ENCODE data around the gene TNFRSF14. TPM values are rescaled to one million over a fixed set of nuclear protein-coding genes. Genes with fewer than 3 reads are reported as not detected.

TNFRSF14 gene
- total and polyA plus RNA-seq, 2 of the 13 experiments (the other 11 are each of a cell fraction or from before 2014, with no cell fraction given), result 11.9 to 49.9 TPM

GRCh38 chr1:2609319-2610035 is 53.3 kb downstream of the TNFRSF14 start:
- no peak overlapping the region for H3K9ac ChIP-seq (ENCODE audit: insufficient read depth, low read depth, low read length)
- peaks cover 13 to 64% of the 10 kb centered on the region in 2 experiments; a peak in 4 of 5 replicates for H3K27me3 ChIP-seq (ENCODE audit: control insufficient read depth in 1 of 2, insufficient read depth in 2 of 2, low read length in 2 of 2)
- in situ Hi-C loops (cut with HindIII; ENCODE audit: extremely low pct_ligation_motif_present, low pct_unique_long_range_greater_than_20kb), result no loop called here
- intact Hi-C loops (cut with micrococcal nuclease; ENCODE audit: unreplicated experiment), result no loop called here
- FAIRE-seq (no peak), DNase-seq (ENCODE audit: low spot score) (no peak), ATAC-seq (no peak)
- BruUV-seq (replicated peaks), result no TSS peak
- peaks cover 6% of the 10 kb centered on the region; the same call in 1 of the 2 replicates for H3K4me1 ChIP-seq (ENCODE audit: insufficient read depth, low read length)
- no peak overlapping the region for H3K27ac ChIP-seq (ENCODE audit: extremely low read length, insufficient read depth, low read length)
- ChIA-PET CTCF (ENCODE audit: low intra/inter-chr PET ratio, low total read pairs) (no interaction called here), POLR2A (no interaction called here)
- WGBS (ENCODE audit: low lambda C conversion rate), result 58% methylated on average over 11 of the region's 34 CpGs
- TF ChIP-seq MIXL1 (CRISPR knock-in tag; IDR thresholded peaks at IDR 0.05) (no peak), ZNF768 (CRISPR knock-in tag; IDR thresholded peaks at IDR 0.05) (peak; percentile 89), TEAD3 (CRISPR knock-in tag; optimal IDR thresholded peaks at IDR 0.05; ENCODE audit: borderline replicate concordance) (no peak), ZNF781 (CRISPR knock-in tag; IDR thresholded peaks at IDR 0.05; ENCODE audit: borderline replicate concordance, not compliant biosample characterization) (no peak), ZNF136 (CRISPR knock-in tag; IDR thresholded peaks at IDR 0.05; ENCODE audit: low read depth) (no peak), RAD21 (CRISPR knock-in tag; IDR thresholded peaks at IDR 0.05) (no peak)
- H2AFZ ChIP-seq (ENCODE audit: low read length), result no peak overlapping the region
- H3K9me3 ChIP-seq (ENCODE audit: low read length), result no peaks in the 10 kb centered on the region
- no peaks in the 10 kb centered on the region for H3K79me2 ChIP-seq (ENCODE audit: insufficient read depth, low read length)
- no peak overlapping the region for H3K4me2 ChIP-seq (ENCODE audit: low read depth, low read length)
- no peak overlapping the region for H3K4me3 ChIP-seq (replicated peaks in 1 of 3; ENCODE audit: insufficient read depth in 1 of 3, low read depth in 2 of 3, low read length in 3 of 3)
- H4K20me1 ChIP-seq (ENCODE audit: insufficient read depth, low read length), result no peaks in the 10 kb centered on the region
- no peaks in the 10 kb centered on the region for H3K36me3 ChIP-seq (replicated peaks in 1 of 2; ENCODE audit: control insufficient read depth in 1 of 2, insufficient read depth in 2 of 2, low read length in 2 of 2)

- Histone ChIP-seq H3K36me3 (replicated peaks in 1 of 2; ENCODE audit: control insufficient read depth in 1 of 2, insufficient read depth in 2 of 2, low read length in 2 of 2) (no peaks in the 10 kb centered on the region), H3K4me2 (ENCODE audit: low read depth, low read length) (no peak overlapping the region), H3K4me1 (ENCODE audit: insufficient read depth, low read length) (peaks cover 6% of the 10 kb centered on the region; the same call in 1 of the 2 replicates), H3K79me2 (ENCODE audit: insufficient read depth, low read length) (no peaks in the 10 kb centered on the region), H3K27me3 (ENCODE audit: control insufficient read depth in 1 of 2, insufficient read depth in 2 of 2, low read length in 2 of 2) (peaks cover 11 to 56% of the 10 kb centered on the region in 2 experiments; a peak in 4 of 5 replicates), H3K9ac (ENCODE audit: insufficient read depth, low read depth, low read length) (no peak overlapping the region), H4K20me1 (ENCODE audit: insufficient read depth, low read length) (no peaks in the 10 kb centered on the region), H3K4me3 (replicated peaks in 1 of 3; ENCODE audit: insufficient read depth in 1 of 3, low read depth in 2 of 3, low read length in 3 of 3) (no peak overlapping the region), H3K9me3 (ENCODE audit: low read length) (no peaks in the 10 kb centered on the region), H3K27ac (ENCODE audit: extremely low read length, insufficient read depth, low read length) (no peak overlapping the region), H2AFZ (ENCODE audit: low read length) (no peak overlapping the region)
- FAIRE-seq (no peak), ATAC-seq (no peak), DNase-seq (ENCODE audit: low spot score) (no peak)
- ChIA-PET POLR2A (no interaction called here), CTCF (ENCODE audit: low intra/inter-chr PET ratio, low total read pairs) (no interaction called here)
- in situ Hi-C loops (cut with HindIII; ENCODE audit: extremely low pct_ligation_motif_present, low pct_unique_long_range_greater_than_20kb), result no loop called here
- intact Hi-C loops (cut with micrococcal nuclease; ENCODE audit: unreplicated experiment), result no loop called here
- 18% methylated on average over 13 of the region's 21 CpGs for WGBS (ENCODE audit: low lambda C conversion rate)
- no TSS peak for BruUV-seq (replicated peaks)
- TF ChIP-seq ATAD3A (CRISPR knock-in tag; IDR thresholded peaks at IDR 0.05) (no peak), ZNF362 (CRISPR knock-in tag; IDR thresholded peaks at IDR 0.05; ENCODE audit: borderline replicate concordance) (no peak), HNRNPH1 (optimal IDR thresholded peaks at IDR 0.05; ENCODE audit: low read depth, low read length) (no peak), NFAT5 (CRISPR knock-in tag; IDR thresholded peaks at IDR 0.05) (no peak)
Measured at GRCh38 chr1:2610036-2610959, 54.1 kb downstream of the TNFRSF14 start.

Data from HepG2 (cell line).